HPDE6-E6E7 (cell line): Measurements from ENCODE around the gene SVOPL.

ENCODE experiments used
- DNase-seq: peaks from one replicate; pipeline ENCODE4 v3.0.0; 2011; ENCODE audit warnings: missing footprints; ENCODE audit errors: extremely low spot score

Gene SVOPL

GRCh38 chr7:138563808-138564207 is 137.4 kb downstream of the SVOPL start:
- DNase-seq, result no peak

- DNase-seq, result no peak
Measured at GRCh38 chr7:138559448-138559847, 141.7 kb downstream of the SVOPL start.

- DNase-seq, result no peak
Measured at GRCh38 chr7:138556771-138557484, 144.2 kb downstream of the SVOPL start.

GRCh38 chr7:138555684-138556083 is 145.5 kb downstream of the SVOPL start:
- DNase-seq, result no peak

- no peak for DNase-seq
Measured at GRCh38 chr7:138554674-138555073, 146.5 kb downstream of the SVOPL start.

- DNase-seq, result no peak
Measured at GRCh38 chr7:138553805-138554204, 147.4 kb downstream of the SVOPL start.

- no peak for DNase-seq
Measured at GRCh38 chr7:138551102-138551501, 150.1 kb downstream of the SVOPL start.

- DNase-seq, result no peak
Measured at GRCh38 chr7:138550337-138550736, 150.8 kb downstream of the SVOPL start.

GRCh38 chr7:138549082-138549481 is 152.1 kb downstream of the SVOPL start:
- no peak for DNase-seq

GRCh38 chr7:138546829-138547228 is 154.3 kb downstream of the SVOPL start:
- DNase-seq, result no peak

GRCh38 chr7:138546064-138546619 is 155.0 kb downstream of the SVOPL start:
- DNase-seq, result no peak

- DNase-seq, result no peak
Measured at GRCh38 chr7:138545123-138545522, 156.0 kb downstream of the SVOPL start.
